Measurements from ENCODE around the gene TMEM245.

TMEM245 gene

DNA sequence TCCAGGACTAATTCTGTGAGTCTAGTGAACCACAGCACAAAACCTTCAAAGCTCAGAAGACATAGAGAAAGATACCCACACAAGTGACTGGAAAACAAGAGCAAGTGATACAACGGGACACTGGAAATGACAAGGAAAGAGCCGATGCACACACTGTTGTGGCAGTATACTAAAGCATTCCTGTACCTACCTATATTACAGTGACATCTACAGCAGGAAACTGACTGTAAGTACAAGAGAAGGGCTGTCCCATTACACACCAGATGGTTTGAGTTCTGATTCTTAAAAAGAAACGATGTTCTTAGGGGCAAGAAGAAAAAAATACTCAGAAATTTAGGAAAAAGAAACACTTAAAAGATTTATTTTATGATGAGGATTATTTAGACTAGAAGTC lies 18.5 kb downstream of the TMEM245 start:
- DNase-seq (ENCODE audit: low read depth) = no peak

DNA sequence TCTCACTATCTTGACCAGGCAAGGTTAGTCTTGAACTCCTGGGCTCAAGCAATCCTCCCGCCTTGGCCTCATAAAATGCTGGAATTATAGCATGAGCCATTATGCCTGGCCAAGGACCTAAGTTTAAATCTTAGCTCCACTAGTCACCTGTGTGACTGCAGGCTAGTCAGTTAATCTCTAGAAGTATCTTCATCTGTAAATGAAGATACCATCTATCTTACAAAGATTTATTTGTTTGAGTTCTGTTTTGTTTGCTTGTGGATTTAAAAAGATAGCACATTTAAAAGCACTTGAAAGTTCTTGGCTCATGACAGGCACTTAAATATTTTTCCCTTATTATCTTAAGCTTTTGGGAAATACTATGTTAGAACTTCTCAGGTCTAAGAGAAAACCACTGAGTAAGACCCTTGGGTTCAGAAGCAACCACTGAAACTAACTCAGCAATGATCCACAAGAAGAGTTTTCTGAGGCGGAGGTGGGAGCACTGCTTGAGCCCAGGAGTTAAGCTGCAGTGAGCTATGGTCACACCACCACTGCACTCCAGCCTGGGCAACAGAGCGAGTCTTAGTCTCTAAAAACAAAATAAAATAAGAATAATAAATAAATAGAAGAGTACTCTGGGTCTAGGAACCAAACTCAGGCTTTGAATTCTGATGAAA lies 19.1 kb downstream of the TMEM245 start:
- no peak for DNase-seq (ENCODE audit: low read depth)

DNA sequence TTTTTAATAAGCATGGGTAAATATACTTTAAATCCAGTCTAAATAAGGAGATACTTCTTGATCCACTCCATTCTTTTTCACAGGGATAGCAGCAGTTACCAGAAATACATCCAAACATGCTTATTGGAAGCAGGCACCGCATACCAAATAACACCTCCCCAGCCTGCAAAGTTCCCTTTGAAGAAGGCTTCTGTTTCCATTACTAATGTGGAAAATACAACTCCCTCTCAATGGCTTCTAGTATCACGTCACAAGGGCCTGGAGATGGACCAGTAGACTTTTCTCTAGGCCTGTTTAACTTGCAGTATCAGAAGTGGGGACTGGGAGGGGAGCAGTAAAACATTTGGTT lies 20.8 kb downstream of the TMEM245 start:
- no peak for DNase-seq (ENCODE audit: low read depth)

DNA sequence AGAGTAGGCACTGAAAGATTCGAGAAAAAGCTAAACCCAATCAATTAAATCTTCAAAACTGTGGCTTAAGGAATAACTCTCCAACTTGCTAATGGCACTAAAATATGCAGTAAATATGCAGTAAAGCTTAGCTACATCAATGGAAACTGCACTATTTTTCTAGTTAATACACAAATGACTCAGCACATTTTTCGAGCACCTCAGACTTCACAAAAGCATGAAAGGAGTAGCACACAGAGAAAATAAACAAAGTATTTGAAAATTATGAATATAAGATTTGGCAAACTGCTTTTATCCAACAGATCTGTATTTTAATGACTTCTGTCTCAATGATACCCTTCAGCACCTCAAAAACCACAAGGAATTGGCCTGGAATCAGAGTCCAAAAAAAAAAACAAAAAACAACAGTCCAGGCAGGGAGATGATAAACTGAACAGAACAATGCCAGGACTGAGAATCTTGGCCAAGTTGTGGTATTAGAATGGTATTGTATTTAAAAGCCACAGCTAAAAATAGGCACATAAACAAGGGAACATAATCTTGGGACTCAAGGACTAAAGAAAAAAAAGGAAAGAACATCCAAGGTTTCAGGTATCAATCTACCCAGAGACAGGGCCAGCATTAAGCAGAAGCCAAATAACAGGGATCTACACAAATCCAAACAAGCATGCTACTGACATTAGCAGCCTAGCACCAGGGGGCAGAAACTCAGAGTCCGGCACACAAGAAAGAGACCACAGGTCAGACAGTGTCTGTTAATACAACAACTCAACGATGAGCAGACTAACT lies 21.4 kb downstream of the TMEM245 start:
- no peak for DNase-seq (ENCODE audit: low read depth)

DNA sequence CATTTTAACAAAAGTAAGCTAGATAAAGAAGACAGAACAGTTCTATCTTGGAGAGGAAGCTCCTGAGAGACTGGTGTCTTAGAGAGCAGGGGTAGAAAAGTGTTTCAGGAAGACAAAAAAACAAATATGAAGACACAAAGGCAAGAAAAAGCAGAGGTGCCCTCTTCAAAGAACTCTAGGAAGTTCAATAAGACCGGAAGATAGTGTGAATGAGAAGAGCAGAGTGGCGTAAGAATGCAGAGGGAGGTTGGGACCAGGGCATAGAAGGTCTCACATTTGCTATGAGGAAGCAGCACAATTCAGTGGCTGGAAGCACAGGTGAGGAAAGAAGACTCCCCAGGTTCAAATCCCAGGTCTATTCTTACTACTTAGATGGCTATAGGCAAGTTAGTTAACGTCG lies 22.6 kb downstream of the TMEM245 start:
- DNase-seq (ENCODE audit: low read depth) = no peak

GRCh38 chr9:109095321-109095720 lies 24.4 kb downstream of the TMEM245 start:
- DNase-seq (ENCODE audit: low read depth) = no peak

DNA sequence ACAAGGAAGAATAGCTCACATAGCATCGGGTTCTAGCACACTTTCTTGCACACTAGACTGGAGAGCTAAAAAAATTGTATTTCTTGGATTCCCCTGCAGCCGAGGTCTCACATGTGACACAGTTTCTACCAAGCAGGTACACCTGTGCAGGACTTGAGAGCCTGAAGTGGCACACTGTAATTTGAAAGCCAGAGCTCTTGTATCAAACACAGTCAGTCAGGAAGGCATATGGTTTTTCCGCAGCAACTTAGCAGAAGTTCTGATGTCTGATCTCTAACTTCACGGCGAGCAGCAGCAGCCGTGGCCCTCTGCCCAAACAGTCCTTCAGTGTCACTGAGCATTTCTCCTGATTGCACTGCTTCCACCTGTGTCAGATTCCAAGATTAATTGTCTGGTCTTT lies 25.5 kb downstream of the TMEM245 start:
- no peak for DNase-seq (ENCODE audit: low read depth)

DNA sequence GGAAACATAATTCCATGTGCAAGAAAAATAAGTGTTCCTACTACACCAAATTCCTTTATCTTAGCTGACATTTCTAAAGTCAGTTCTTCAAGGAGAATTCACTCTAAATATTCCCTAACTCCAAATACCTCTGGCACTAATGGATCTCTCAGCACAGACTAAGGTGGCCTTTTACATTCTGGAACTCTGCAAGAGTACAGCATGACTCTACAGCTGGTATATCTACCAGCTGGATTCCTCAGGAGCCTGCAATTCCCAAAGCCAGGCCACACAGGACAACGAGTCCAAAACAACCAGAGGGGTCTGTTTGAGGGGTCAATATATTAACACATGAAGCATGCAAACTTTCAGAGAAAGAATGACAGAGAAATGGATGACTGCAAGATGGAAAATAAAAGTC lies 27.2 kb downstream of the TMEM245 start:
- no peak for DNase-seq (ENCODE audit: low read depth)

GRCh38 chr9:109092051-109092580 lies 27.6 kb downstream of the TMEM245 start:
- DNase-seq (ENCODE audit: low read depth) = no peak

DNA sequence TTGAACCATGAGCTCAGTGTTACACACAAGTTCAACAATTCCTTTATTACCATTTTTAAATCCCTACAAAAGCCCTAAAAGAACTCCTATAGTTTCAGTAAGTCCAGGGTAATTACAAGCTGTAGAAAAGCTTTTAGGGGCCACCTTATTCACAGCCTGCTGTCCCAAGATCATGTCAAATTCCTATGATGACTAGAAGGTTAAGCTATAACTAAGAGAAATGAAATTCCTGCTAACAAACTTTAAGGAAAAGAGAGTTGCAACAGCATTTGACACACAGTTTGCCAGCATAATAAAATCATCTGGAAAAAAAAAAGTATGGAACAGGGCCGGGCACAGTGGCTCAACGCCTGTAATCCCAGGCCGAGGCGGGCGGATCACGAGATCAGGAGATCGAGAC lies 31.5 kb downstream of the TMEM245 start:
- DNase-seq (ENCODE audit: low read depth) = no peak

DNA sequence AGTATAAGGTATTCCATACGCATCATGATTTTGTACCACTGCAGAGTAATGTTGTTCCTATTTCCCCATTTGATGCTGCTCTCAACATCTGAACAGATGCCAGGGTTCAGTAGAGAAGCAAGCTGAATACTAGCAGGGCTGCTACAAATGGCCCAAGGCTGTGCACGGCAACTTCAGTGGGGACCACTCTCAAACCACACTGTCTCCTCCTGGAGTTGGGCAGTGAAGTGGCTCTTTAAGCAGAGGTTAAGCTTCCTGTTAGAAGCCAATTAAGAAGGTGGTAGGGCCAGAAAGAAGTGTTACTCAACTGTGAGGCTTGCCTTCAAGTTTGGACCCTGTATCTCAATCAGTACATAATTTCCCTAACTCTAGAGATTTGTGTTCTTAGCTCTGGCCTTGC lies 32.0 kb downstream of the TMEM245 start:
- DNase-seq (ENCODE audit: low read depth) = no peak

GRCh38 chr9:109086221-109086620 lies 33.5 kb downstream of the TMEM245 start:
- no peak for DNase-seq (ENCODE audit: low read depth)

DNA sequence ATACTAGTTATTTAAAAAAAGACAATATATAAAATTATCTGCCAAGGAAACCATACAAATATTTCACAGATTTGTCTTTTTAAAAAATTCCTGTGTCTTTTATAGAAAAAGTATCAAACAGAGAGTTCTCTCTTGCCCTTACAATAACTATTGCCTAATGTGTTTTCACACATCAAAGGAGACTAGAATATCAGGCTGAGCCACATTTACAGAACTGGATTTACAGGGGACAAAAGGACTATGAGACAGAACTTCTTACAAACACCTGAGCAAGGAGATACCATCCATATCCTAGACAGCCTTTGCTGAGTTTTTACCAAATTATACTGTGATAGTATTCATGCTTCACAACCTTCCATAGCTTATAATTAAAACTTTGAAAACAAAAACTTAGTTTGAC lies 34.2 kb downstream of the TMEM245 start:
- DNase-seq (ENCODE audit: low read depth) = no peak

- DNase-seq (ENCODE audit: low read depth) = no peak
Observed at GRCh38 chr9:109083813-109084405, 35.8 kb downstream of the TMEM245 start.

- no peak for DNase-seq (ENCODE audit: low read depth)
Observed at GRCh38 chr9:109083141-109083540, 36.6 kb downstream of the TMEM245 start.

DNA sequence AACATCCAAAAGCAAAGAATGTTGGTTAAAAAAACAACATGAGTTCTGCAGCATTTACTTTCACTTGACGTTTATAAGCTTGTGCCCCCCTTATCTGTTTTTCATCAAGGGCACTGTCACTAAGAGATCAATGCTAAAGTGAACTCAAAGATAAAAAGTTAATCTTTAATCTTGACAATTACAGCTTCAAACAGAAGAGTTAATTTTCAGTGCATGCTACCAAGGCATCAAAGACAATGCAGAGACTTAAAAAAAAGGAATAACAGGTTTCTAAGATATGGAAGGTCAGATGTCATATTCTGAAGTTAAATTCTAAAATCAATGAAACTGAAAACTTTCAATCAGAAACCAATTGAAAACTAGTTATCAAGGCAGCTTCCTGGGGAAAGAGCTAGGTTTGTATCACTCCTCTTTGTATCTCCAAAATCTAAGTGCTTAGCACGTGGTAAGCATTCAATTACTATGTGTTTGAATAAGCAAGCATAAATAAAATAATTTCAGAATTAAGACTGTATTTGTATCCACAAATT lies 37.6 kb downstream of the TMEM245 start:
- DNase-seq (ENCODE audit: low read depth) = no peak

- DNase-seq (ENCODE audit: low read depth) = no peak
Observed at GRCh38 chr9:109074236-109074889, 45.4 kb downstream of the TMEM245 start.

- no peak for DNase-seq (ENCODE audit: low read depth)
Observed at GRCh38 chr9:109072821-109073435, 46.8 kb downstream of the TMEM245 start.

- no peak for DNase-seq (ENCODE audit: low read depth)
Observed at GRCh38 chr9:109072133-109072692, 47.5 kb downstream of the TMEM245 start.

- no peak for DNase-seq (ENCODE audit: low read depth)
Observed at GRCh38 chr9:109068764-109069163, 51.0 kb downstream of the TMEM245 start.

DNA sequence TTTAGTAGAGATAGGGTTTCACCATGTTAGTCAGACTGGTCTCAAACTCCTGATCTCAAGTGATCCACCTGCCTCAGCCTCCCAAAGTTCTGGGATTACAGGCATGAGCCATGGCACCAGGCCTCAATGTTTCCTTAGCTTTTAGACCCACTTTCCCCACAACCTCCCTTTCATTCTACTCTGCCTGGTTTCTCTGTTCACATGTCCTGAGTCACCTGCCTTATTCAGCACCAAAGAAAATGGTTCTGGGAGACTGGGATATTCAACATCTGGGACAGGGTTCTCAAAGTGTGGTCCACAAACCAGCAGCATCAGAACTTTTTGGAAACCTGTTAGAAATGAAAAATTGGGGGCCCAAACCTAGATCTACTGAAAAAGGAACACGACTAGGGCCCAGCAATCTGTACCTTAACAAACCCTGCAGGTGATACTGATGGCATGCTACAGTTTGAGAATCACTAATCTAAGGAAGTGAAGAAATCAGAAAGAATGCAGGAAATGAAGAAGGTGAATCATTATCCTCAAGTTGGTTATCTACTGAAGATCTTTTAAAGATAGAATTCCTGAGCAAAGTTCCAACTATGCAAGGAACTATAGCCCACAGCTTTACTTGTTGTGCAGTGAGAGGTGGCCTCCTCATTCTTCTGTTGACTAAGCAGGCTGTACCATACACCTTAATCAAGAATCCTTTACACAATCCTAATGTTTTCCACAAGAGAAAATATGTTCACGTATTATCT lies 54.6 kb downstream of the TMEM245 start:
- no peak for DNase-seq (ENCODE audit: low read depth)
